Measurements from ENCODE around the gene KRT16.

DNA sequence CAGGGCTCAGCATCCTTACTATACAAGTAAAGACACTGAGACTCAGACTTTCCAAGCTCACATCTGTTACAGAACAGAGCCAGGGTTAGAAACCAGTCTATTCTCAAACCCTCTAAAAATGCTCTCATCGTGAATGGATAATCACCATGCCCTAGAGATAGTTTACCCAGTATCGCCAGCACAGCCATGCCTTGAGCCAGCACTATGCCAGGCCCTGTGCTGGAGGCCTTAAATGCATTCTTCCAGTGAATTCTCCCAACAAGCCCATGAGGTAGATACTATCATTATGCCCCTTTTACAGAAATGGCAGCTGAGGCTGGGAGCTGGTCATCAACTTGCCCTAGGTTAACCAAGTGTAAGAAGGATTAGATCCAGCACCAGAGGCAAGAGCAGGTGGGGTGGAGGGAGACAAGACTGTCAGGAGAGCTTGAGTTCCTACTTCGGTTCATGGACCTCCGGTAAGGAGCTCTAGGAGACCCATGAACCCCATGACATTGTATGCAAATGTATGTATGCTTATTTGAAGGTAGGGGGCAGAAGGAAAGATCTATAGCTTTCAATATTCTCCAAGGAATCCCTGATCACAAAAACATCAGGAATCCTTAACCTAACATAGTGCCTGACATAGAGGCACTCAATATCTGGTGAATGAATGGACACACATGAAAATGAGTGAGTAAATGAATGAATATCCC, 31.1 kb downstream of the KRT16 start:
- TF ChIP-seq, protein P1, sequence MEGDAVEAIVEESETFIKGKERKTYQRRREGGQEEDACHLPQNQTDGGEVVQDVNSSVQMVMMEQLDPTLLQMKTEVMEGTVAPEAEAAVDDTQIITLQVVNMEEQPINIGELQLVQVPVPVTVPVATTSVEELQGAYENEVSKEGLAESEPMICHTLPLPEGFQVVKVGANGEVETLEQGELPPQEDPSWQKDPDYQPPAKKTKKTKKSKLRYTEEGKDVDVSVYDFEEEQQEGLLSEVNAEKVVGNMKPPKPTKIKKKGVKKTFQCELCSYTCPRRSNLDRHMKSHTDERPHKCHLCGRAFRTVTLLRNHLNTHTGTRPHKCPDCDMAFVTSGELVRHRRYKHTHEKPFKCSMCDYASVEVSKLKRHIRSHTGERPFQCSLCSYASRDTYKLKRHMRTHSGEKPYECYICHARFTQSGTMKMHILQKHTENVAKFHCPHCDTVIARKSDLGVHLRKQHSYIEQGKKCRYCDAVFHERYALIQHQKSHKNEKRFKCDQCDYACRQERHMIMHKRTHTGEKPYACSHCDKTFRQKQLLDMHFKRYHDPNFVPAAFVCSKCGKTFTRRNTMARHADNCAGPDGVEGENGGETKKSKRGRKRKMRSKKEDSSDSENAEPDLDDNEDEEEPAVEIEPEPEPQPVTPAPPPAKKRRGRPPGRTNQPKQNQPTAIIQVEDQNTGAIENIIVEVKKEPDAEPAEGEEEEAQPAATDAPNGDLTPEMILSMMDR (IDR thresholded peaks at IDR 0.05): no peak
- no peak for TF ChIP-seq POLR2A (IDR thresholded peaks at IDR 0.05)
- no peak for TF ChIP-seq POLR2AphosphoS5 (IDR thresholded peaks at IDR 0.05)

All from prostate gland (tissue), 2 donors.